ENCODE measurements around the gene FNDC7. TPM values are rescaled to one million over a fixed set of nuclear protein-coding genes. Genes with fewer than 3 reads are reported as not detected.
"Not testable (repeated sequence)": the region's sequence is repeated elsewhere in the genome, so short reads cannot be mapped to it uniquely, and the experiment has no call there.

FNDC7 gene
- total RNA-seq, 1 donor from 2014 or later: not detected

- Histone ChIP-seq H3K4me1 (no peaks in the 10 kb centered on the region), H3K36me3 (peaks cover 64% of the 10 kb centered on the region), H3K9me3 (no peaks in the 10 kb centered on the region), H3K27me3 (no peaks in the 10 kb centered on the region), H3K27ac (no peak overlapping the region), H3K4me3 (no peak overlapping the region)
- intact Hi-C loops (cut with DNase I): no loop called here
- TF ChIP-seq CTCF (IDR thresholded peaks at IDR 0.05): no peak
- no peak for ATAC-seq
- no peak for DNase-seq
Observed at GRCh38 chr1:108767708-108768107, 55.0 kb downstream of the FNDC7 start.

- Histone ChIP-seq H3K4me3 (no peak overlapping the region), H3K4me1 (no peaks in the 10 kb centered on the region), H3K36me3 (peaks cover 87% of the 10 kb centered on the region), H3K27me3 (no peaks in the 10 kb centered on the region), H3K9me3 (no peaks in the 10 kb centered on the region), H3K27ac (no peak overlapping the region)
- intact Hi-C loops (cut with DNase I): no loop called here
- no peak for ATAC-seq
- no peak for TF ChIP-seq CTCF (IDR thresholded peaks at IDR 0.05)
- no peak for DNase-seq
Observed at GRCh38 chr1:108777839-108778238, 65.1 kb downstream of the FNDC7 start.

GRCh38 chr1:108779455-108779854 is 66.7 kb downstream of the FNDC7 start:
- peaks cover 86% of the 10 kb centered on the region for H3K36me3 ChIP-seq
- TF ChIP-seq CTCF (IDR thresholded peaks at IDR 0.05): no peak
- intact Hi-C loops (cut with DNase I): no loop called here

GRCh38 chr1:108780937-108781574 is 68.3 kb downstream of the FNDC7 start:
- Histone ChIP-seq H3K36me3 (peaks cover 78% of the 10 kb centered on the region), H3K9me3 (peaks cover 8% of the 10 kb centered on the region), H3K4me3 (no peak overlapping the region), H3K4me1 (no peaks in the 10 kb centered on the region), H3K27ac (no peak overlapping the region), H3K27me3 (no peaks in the 10 kb centered on the region)
- intact Hi-C loops (cut with DNase I): no loop called here
- no peak for TF ChIP-seq CTCF (IDR thresholded peaks at IDR 0.05)
- DNase-seq: no peak
- no peak for ATAC-seq

More at GRCh38 chr1:108779455-108779854, 66.7 kb downstream of the FNDC7 start:
- DNase-seq (no peak), ATAC-seq (no peak)
- Histone ChIP-seq H3K9me3 (no peaks in the 10 kb centered on the region), H3K27ac (no peak overlapping the region), H3K27me3 (no peaks in the 10 kb centered on the region), H3K4me3 (no peak overlapping the region), H3K4me1 (no peaks in the 10 kb centered on the region)

- intact Hi-C loops (cut with DNase I); H3K27ac ChIP-seq; H3K4me1 ChIP-seq; H3K27me3 ChIP-seq; ATAC-seq; H3K4me3 ChIP-seq; H3K9me3 ChIP-seq; DNase-seq: not testable (repeated sequence)
- H3K36me3 ChIP-seq: peaks cover 78% of the 10 kb centered on the region
Observed at GRCh38 chr1:108781575-108781944, 68.9 kb downstream of the FNDC7 start.

GRCh38 chr1:108785264-108785663 is 72.6 kb downstream of the FNDC7 start:
- DNase-seq (no peak), ATAC-seq (no peak)
- Histone ChIP-seq H3K36me3 (peaks cover 55% of the 10 kb centered on the region), H3K27ac (no peak overlapping the region), H3K4me1 (no peaks in the 10 kb centered on the region), H3K27me3 (no peaks in the 10 kb centered on the region), H3K9me3 (peaks cover 8% of the 10 kb centered on the region), H3K4me3 (no peak overlapping the region)
- no peak for TF ChIP-seq CTCF (IDR thresholded peaks at IDR 0.05)
- intact Hi-C loops (cut with DNase I): no loop called here

Measured in upper lobe of right lung (tissue), 1 donor.